ENCODE results near the gene UBR3.
A peak's percentile ranks its signal among the peaks of the same experiment; 100 is the strongest.
"Not testable (repeated sequence)": the region's sequence is repeated elsewhere in the genome, so short reads cannot be mapped to it uniquely, and the experiment has no call there.

The UBR3 gene

DNA sequence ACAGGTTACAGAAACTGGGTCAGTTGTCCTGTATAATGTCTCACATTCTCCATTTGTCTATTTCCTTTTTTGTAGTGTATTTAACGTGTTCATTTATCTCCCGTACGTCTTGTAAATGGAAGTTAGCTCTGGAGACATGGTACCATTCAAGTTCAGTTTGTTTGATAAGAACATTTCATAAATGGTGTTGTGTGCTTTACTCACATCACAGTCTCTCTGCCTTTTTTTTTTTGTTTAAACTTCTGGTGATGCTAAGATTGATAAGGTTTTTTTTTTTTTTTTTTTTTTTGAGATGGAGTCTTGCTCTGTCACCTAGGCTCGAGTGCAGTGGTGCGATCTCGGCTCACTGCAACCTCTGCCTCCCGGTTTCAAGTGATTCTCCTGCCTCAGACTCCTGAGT, 41.7 kb downstream of the UBR3 start:
- DNase-seq: no peak

DNA sequence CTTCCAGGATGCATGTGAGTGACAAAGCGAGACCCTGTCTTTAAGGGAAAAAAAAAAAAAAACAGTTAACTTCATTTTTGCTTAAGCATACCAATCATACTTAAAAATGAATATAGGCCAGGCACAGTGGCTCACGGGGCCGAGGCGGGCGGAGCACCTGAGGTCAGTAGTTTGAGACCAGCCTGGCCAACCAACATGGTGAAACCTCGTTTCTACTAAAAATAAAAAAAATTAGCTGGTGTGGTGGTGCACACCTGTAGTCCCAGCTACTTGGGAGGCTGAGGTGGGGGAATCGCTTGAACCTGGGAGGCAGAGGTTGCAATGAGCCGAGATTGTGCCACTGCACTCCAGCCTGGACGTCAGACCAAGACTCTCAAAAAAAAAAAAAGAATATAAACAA, 44.1 kb downstream of the UBR3 start:
- not testable (repeated sequence) for DNase-seq

DNA sequence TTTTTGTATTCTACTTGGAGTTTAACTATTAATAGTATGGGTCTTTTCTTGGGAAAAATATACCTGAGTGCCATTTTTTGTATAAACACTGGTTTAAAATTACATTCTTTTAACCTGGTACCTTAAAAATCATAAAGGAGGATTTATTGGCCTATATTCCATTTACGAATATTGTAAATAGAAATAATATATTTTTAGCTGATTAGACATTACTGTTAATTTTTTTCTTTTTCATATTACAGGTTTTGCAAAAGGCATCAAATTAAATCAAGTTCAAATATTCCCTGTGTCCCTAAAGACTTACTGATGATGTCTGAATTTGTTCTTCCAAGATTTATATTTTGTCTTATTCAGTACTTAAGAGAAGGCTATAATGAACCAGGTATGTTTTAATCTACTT, 44.7 kb downstream of the UBR3 start:
- DNase-seq: no peak

DNA sequence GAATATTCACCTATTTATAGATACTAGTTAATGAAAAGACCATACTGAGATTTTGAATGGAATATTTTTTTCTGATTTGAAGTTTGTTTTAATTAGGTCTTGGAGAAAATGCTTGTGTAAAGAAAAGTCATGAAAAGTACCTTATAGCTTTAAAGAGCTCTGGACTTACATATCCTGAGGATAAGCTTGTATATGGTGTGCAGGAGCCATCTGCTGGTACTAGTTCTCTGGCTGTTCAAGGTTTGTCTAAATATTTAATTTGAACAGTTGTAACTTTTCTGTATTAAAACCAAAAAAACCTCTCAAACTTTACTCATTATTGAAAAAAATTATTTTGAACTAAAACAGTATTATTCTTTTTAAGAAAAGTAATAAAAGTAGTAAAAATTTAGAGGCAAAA, 50.1 kb downstream of the UBR3 start:
- DNase-seq: peak; percentile 6

DNA sequence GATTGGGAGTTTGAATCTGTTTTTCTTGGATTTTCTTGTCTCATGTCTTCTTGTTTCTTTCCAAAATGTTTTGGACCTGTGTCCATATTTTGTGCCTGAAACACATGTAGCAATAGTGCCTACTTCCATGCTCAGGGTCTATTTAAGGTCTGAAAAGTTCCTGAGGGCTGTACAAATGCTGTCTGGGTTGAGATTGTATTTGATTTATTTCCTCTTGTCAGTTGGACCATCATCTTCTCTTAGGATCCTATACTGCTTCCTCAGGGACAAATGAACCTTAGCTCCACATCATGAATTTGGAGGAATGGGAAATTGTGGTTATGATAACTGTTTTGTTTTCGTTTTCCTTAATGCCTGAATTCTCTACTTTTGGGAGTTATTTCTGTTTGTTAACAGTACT, 59.9 kb downstream of the UBR3 start:
- DNase-seq: no peak

DNA sequence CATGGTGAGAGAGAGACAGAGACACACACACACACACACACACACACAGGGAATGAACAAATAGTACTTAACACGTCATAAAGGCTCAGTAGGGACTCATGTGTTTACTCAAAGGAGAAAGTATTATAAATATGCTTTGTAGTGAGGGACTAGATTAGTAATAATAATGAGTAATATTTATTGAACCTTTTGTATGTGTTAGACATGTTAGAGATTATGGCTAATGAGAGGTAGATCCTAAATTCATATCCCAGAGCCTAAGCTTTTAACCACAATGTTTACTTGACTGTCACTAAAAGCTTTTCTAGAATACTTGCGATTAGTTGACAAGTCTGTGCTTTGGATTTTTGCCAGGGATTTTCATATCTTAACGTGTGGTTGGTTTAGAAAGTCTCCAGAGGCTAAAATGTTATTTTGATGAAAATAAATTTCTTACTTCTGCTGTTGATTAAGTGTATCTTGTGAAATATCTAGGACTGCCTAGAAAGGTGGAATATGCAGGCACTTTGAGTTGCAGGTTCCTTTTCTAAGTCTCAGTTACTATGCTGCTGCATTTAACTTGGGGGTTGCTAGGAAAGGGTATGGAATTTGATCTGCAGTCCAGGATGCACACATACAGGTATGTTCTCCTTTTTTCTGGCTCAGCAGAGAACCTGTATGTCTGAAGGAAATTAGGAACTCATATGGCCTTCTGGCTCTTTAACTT, 64.5 kb downstream of the UBR3 start:
- DNase-seq: peak; percentile 82

DNA sequence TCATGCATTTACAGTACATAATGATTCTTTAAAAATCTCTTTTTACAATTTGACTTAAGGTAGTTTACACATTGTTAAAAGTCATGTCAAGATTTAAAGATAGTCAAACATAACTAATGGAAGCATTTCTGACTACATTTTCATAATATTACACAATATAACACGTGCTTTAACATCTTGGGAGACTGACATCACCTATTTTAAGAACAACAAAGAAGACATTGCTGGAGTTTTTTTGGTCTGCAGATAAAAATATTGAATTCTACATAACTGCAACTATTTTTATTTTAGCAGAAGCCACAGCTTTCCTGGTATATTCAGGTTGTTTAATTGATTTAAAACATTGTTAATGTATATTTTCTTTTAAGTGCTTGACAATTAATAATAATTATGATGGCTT, 65.7 kb downstream of the UBR3 start:
- DNase-seq: no peak

DNA sequence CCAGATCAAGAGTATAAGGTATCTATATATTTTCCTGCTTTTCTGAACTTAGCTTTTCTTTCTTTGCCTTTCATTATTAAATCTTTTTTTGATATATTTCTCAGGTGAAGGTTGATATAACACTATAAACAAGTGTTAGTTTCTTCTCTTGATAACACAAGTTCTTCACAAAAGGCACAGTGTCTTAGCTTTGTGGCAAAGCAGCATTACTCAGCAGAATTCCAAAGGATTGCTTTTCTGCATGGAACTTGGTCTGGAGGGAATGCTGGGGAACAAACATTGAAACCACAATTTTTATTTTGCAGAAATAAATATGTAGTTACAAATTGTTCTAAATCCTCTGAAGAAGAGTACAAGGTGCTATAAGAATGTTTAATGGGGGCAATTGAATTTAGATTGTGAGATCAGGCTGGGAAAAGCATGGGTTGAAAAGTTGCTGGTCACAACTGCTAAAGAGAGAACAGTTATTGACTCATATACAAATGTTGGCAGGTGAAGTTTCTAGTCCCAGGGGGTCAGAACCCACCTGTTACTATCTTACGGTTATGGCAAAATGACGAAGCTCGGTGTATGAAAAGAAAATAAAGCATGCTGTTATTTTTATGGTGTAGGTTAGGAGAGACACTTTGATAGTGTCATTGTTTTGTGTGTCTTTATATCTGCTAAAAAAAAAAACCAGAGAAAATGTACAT, 68.2 kb downstream of the UBR3 start:
- no peak for DNase-seq

DNA sequence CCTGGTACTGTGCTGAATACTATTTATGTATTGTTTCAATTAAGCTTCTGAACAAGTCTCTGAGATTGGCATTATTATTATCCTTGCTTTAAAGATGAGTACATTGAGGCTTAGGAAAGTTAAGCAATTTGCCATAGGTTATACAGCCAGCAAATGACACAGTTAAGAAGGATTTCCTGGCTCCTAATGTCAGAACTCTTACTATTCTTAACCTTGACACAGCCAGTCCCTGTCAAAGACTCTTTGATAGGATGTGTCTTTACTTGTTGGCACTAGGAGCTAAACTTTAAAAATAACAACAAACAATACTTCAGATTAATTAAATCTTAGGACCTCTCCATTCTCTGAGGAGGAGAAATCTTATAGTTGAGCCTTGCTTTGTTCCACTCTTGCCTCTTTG, 70.6 kb downstream of the UBR3 start:
- DNase-seq: no peak

DNA sequence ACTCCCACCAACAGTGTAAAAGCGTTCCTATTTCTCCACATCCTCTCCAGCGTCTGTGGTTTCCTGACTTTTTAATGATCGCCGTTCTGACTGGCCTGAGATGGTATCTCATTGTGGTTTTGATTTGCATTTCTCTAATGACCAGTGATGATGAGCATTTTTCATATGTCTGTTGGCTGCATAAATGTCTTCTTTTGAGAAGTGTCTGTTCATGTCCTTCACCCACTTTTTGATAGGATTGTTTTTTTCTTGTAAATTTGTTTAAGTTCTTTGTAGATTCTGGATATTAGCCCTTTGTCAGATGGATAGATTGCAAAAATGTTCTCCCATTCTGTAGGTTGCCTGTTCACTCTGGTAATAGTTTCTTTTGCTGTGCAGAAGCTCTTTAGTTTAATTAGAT, 72.8 kb downstream of the UBR3 start:
- not testable (repeated sequence) for DNase-seq

DNA sequence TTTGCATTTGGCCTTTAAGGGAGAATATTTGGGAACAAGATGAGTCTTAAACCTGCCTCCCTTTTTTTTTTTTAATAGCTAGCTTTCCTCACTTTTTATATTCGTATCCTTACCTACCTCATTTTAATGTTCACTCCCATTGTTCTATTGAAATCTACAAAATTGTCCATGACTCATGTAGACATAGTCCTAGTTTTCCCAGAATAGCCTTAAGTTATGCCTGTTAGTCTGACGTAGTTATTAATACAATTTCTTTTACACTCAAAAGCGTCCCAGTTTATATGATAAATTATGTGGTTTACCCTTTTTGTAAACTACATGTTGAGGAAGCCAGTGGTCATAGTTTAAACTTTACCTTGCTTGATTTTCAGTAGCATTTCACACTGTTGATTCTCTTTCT, 73.4 kb downstream of the UBR3 start:
- no peak for DNase-seq

DNA sequence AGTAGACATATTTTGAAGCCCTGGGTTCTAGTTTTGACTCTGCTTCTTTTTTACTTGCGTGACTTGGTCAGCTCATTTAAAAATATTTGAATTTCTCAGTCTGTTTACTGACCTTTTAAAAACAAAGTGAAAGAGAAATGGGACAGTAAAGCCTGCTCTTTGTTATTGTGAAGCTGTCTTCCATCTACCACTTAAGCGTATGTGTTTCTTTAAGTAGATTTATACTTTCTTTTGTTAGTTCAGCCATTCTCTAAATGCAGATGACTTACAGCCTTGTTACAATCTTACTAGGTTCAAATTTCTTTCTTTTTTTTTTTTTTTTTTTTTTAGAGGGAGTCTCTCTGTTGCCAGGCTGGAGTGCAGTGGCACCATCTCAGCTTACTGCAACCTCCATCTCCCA, 79.5 kb downstream of the UBR3 start:
- DNase-seq: no peak

DNA sequence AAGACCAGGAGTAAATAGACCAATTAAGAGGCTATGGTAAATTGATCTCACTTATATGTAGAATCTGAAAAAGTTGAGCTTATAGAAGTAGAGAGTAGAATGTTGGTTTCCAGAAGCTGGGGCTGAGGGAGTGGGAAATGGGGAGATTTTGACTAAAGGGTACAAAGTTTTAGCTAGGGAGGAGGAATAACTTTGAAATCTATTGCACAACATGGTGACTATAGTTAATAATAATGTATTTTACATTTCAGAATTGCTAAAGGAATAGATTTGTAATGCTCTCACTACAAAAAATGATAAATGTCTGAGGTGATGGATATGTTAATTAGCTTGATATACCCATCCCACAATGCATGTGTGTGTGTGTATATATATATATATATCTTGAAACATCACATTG, 82.1 kb downstream of the UBR3 start:
- DNase-seq: no peak

DNA sequence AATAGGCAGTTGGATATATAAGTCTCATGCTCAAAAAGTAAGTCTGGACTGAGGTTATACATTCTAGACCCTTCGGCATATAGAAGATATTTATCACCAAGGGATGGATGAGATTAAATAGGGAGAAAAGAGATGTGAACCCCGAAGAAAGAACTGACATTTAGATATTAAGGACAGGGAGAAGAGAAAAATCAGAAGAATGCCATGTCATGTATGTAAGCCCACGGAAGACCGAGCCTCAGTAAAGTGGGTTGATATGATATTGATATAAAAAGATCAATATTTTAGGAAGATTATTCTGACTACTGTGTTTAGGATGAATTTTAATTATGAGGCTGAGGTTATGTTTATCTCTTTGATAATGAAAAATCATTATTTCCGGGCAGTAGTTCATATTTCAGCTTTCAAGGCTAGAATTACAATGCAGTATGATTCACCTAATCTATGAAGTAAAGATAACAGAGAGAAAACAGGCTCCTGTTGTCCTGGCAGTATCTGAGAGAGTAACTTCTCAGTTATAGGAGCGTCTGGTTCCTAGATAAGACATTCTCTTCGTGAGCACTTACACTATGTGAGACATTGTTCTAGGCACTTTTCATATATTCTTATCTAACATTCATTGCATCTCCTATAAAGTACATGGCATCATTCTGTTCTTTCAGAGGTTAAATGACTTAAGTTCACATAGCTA, 83.0 kb downstream of the UBR3 start:
- DNase-seq: no peak

DNA sequence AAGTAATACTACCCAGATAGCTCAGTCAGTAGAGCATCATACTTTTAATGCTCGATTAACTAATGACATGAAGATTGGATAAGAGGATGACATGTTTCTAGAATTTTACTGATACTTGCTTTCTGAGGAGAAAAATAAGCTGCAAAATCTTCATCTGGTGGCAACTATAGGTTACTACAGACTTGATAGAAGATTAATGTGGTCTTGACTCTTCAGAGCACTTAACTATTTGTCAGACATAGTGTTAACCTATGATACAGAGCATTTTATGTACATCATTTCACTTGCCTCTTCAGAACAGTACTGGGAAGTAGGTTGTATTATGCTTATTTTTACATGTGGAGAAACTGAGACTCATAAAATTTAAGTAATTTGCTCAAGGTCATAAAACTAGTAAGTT, 83.9 kb downstream of the UBR3 start:
- no peak for DNase-seq

DNA sequence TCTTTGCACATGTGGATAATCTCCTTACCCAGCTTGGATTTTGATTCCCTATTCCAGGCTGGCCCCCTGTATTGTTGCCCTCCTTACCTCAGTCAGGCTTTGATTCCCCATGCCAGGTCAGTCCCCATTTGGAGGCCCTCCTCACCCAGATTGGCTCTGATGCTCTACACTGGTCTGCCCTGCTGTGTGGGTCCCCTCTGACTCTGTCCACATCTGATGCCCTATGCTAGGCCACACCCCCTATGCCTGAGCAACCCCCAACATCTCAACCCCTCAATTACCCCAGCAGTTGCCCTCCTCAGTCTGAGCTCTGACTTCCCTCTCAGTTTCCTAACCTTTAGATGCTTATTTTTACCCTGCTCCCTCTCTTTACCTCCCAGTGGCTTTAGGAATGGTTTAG, 89.4 kb downstream of the UBR3 start:
- no peak for DNase-seq

DNA sequence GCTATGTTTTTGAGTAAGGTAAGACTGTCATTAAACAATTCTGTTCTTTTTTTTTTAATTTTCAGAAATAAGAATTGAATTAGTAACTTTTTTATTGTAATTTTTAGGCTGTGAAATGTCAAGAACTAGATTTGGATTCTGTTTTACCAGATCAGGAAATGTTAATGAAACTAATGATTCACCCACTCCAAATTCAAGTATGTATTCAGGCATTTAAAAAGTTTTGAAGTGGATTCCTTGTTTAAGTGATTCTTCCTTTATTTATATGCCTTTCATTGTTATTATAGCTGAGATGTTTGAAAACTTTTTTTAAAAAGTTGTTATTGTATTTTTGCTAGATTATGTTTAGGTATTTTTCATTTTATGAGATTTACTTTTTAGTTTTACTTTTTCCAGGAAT, 96.7 kb downstream of the UBR3 start:
- no peak for DNase-seq

DNA sequence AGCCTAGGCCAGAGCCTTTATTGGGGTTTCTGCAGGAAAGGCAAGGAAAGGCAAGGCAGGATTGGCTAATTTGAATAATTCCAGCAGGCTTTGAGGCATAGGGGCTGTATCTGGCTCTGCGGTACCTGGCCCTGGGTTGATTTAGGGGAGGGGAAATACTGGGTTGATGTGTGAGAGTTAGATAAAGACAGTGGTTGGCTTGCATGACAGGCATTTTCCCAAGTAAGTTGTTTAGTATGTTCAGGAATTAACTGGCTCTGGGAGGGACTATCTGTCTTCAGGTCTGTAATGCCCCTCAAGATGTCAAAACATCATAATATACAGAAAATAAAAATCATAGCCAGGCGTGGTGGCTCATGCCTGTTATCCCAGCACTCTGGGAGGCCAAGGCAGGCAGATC, 98.7 kb downstream of the UBR3 start:
- DNase-seq: no peak

DNA sequence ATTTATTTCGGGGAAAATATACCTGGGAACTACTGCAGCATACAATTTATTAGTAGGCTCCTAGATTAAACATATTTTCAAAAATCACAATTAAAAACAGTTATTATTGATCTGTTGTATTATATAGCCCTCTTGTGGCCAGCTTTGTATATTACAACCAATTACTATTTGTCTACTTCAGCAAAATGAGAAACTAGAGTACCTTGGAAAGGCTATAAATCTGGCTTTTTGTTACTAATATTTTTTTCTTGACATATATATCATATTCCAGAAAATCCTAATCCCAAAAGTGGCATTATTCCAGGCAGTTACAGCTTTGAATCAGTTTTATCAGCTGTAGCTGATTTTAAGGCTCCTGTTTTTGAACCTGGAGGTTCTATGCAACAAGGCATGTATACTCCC, 101.2 kb downstream of the UBR3 start:
- DNase-seq: peak; percentile 51

DNA sequence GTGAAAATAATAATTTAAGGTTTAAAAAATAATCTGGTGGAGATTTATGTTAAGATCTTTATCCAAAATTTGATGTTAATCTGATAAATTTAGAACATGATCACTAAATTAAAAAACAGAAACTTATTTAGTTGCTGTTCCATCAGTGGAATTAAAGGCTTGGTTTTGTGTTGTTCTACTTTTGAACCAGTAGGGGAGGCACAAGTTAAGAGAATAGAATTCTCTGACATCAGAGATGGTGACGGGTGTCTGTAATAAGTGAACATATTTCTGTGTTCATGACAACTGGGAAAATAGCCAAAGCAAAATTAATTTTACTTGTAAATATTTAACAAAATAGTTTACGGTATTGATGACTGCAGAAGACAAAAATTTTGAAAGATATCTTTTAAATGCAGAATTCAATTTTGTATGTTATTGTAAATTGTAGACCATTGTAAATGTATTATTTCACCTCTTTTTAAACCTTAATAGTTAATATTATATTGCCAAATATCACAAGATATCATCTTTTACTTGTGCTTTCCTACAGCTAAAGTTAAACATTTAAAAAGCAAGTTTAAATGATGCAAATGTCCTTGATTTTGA, 106.0 kb downstream of the UBR3 start:
- peak; percentile 61 for DNase-seq

DNA sequence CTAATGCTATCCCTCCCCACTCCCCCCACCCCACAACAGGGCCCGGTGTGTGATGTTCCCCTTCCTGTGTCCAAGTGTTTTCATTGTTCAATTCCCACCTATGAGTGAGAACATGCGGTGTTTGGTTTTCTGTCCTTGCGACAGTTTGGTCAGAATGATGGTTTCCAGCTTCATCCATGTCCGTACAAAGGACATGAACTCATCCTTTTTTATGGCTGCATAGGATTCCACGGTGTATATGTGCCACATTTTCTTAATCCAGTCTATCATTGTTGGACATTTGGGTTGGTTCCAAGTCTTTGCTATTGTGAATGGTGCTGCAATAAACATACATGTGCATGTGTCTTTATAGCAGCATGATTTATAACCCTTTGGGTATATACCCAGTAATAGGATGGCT, 109.4 kb downstream of the UBR3 start:
- DNase-seq: not testable (repeated sequence)

DNA sequence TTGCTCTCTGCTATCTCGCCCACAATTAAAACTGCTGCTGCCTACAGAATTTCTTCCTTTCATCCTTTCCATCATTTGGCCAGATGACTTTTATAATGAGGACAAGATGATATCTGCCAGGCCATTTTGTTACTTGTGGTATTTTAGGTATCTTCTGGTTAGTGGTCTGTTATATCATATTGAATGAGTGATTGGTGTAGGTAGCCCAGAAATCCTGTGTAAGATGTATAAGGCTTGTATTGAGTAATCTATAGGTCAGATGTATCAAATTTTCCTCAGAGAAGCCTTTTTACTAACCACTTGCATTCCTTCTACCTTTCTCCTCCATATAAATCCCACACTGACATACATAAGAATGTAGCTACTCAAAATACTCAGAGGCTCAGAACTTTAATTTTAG, 118.3 kb downstream of the UBR3 start:
- no peak for DNase-seq

DNA sequence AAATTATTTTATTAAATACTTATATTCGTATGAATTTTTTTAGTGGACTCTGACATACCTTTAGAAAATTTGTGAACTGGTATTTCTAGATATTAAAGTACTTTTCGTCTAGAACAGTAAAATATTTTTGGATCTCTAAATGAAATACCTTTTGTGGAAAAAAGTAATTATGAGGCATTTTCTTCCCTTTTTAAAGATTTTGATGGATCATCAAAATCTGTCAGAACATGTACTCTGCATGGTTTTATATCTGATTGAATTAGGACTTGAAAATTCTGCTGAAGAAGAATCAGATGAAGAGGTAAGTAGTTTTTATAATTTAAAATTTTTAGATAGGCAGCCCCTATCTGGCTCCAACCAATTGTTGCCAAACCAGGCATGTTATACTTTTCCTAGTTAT, 118.8 kb downstream of the UBR3 start:
- DNase-seq: no peak

DNA sequence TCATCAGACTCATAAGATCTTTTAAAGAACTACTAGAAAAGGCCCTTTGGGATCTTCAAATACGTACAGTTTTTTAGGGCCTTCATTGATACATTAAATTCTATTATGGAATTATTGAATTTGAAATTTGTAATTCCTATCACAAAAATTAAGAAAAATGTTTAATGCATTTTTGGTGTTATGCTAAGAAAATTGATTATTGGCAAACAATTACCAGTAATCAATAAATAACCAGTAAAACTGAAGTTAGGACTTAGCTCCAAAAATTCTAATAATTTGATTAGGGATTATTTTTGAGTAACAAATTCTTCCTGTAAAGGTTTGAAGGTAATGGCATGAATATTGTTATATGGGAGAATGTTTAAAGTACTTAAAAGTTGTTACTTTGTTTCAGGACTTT, 119.3 kb downstream of the UBR3 start:
- DNase-seq: no peak
